Measurements from ENCODE around the gene FGA. TPM values are rescaled to one million over a fixed set of nuclear protein-coding genes. Genes with fewer than 3 reads are reported as not detected.
A peak's percentile ranks its signal among the peaks of the same experiment; 100 is the strongest.

The FGA gene
- total and polyA plus RNA-seq, 4 donors, result 8,747 to 25,210 (median 14,399) TPM

DNA sequence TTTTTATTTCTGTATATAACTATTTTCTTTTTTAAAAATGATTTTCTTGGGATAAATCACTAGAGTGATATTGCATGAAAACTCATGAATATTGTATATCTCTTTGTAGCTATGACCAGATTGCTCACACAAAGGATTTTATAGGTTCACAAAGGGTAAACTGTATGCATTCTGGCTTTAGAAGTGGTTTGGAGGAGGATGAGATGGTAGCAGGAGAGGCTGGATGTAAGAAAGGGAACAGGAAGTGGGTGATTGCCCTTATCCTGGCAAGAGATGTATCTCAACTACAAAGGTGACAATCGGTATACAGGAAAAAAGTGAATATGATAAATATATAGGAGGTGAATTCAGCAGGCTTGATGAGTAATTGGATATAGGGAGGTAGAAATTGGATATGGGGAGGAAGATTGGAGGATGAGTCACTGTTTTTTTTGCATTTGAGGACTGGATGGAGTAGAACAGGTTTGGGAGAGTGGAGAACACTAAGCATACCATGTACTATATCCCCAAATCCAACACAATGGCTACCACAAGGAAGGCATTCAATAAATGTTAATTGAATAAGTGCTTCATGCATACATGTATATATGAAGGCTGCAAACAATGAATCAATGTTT lies 12.0 kb upstream of the FGA start (continued):
- TF ChIP-seq, protein P1, sequence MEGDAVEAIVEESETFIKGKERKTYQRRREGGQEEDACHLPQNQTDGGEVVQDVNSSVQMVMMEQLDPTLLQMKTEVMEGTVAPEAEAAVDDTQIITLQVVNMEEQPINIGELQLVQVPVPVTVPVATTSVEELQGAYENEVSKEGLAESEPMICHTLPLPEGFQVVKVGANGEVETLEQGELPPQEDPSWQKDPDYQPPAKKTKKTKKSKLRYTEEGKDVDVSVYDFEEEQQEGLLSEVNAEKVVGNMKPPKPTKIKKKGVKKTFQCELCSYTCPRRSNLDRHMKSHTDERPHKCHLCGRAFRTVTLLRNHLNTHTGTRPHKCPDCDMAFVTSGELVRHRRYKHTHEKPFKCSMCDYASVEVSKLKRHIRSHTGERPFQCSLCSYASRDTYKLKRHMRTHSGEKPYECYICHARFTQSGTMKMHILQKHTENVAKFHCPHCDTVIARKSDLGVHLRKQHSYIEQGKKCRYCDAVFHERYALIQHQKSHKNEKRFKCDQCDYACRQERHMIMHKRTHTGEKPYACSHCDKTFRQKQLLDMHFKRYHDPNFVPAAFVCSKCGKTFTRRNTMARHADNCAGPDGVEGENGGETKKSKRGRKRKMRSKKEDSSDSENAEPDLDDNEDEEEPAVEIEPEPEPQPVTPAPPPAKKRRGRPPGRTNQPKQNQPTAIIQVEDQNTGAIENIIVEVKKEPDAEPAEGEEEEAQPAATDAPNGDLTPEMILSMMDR (IDR thresholded peaks at IDR 0.05; ENCODE audit: low read depth, low read length, missing input control), result no peak
- no peak for TF ChIP-seq RAD21 (IDR thresholded peaks at IDR 0.05)
- no peak for TF ChIP-seq MAX (IDR thresholded peaks at IDR 0.05)
- peak; percentile 5 for TF ChIP-seq HNF4G (IDR thresholded peaks at IDR 0.05)
- TF ChIP-seq RXRA (IDR thresholded peaks at IDR 0.05), result no peak
- peak; percentile 40 for TF ChIP-seq SP1 (IDR thresholded peaks at IDR 0.05)
- TF ChIP-seq FOXA1 (IDR thresholded peaks at IDR 0.05), result no peak
- TF ChIP-seq EGR1 (IDR thresholded peaks at IDR 0.05; ENCODE audit: low read depth in 2 of 2), result peak in 1 of 2 donors; percentile 32
- peak; percentile 49 for TF ChIP-seq ATF3 (IDR thresholded peaks at IDR 0.05)

- Histone ChIP-seq H3K4me3 (ENCODE audit: low read depth in 1 of 3, low read length in 3 of 3) (peak overlapping the region; percentile 17 to 38 (median 18)), H3K9ac (ENCODE audit: low read depth in 1 of 2, low read length in 2 of 2) (peak overlapping the region in 1 of 2 donors; percentile 37), H3K36me3 (ENCODE audit: control insufficient read depth in 4 of 4, insufficient read depth in 3 of 4, low read depth in 1 of 4, low read length in 3 of 4) (no peaks in the 10 kb centered on the region), H3K9me3 (ENCODE audit: control insufficient read depth in 4 of 4, low read length in 3 of 4) (no peaks in the 10 kb centered on the region), H3K27me3 (ENCODE audit: control insufficient read depth in 4 of 4, insufficient read depth in 4 of 4, low read length in 3 of 4) (no peaks in the 10 kb centered on the region), H3K27ac (ENCODE audit: low read depth in 1 of 2, low read length in 2 of 2) (peak overlapping the region; percentile 68 to 73), H3K4me1 (ENCODE audit: control insufficient read depth in 4 of 4, insufficient read depth in 4 of 4, low read length in 3 of 4) (peaks cover 1 to 53% (median 40%) of the 10 kb centered on the region in 4 donors)
- 31% methylated on average over 7 of the region's 7 CpGs for WGBS
- TF ChIP-seq HNF4A (conservative IDR thresholded peaks at IDR 0.05), result peak; percentile 87 to 91
- TF ChIP-seq EGR1 (IDR thresholded peaks at IDR 0.05; ENCODE audit: low read depth in 2 of 2), result peak in 1 of 2 donors; percentile 24
- peak; percentile 77 for TF ChIP-seq ZBTB33 (IDR thresholded peaks at IDR 0.05)
- peak; percentile 61 for TF ChIP-seq YY1 (IDR thresholded peaks at IDR 0.05)
- TF ChIP-seq, protein P2, sequence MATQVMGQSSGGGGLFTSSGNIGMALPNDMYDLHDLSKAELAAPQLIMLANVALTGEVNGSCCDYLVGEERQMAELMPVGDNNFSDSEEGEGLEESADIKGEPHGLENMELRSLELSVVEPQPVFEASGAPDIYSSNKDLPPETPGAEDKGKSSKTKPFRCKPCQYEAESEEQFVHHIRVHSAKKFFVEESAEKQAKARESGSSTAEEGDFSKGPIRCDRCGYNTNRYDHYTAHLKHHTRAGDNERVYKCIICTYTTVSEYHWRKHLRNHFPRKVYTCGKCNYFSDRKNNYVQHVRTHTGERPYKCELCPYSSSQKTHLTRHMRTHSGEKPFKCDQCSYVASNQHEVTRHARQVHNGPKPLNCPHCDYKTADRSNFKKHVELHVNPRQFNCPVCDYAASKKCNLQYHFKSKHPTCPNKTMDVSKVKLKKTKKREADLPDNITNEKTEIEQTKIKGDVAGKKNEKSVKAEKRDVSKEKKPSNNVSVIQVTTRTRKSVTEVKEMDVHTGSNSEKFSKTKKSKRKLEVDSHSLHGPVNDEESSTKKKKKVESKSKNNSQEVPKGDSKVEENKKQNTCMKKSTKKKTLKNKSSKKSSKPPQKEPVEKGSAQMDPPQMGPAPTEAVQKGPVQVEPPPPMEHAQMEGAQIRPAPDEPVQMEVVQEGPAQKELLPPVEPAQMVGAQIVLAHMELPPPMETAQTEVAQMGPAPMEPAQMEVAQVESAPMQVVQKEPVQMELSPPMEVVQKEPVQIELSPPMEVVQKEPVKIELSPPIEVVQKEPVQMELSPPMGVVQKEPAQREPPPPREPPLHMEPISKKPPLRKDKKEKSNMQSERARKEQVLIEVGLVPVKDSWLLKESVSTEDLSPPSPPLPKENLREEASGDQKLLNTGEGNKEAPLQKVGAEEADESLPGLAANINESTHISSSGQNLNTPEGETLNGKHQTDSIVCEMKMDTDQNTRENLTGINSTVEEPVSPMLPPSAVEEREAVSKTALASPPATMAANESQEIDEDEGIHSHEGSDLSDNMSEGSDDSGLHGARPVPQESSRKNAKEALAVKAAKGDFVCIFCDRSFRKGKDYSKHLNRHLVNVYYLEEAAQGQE (IDR thresholded peaks at IDR 0.05), result no peak
- peak; percentile 12 for TF ChIP-seq ATF3 (IDR thresholded peaks at IDR 0.05)
- TF ChIP-seq FOXA1 (IDR thresholded peaks at IDR 0.05), result peak; percentile 50
- peak; percentile 56 for TF ChIP-seq MAX (IDR thresholded peaks at IDR 0.05)
- peak; percentile 80 for TF ChIP-seq HNF4G (IDR thresholded peaks at IDR 0.05)
- TF ChIP-seq, protein P1 (IDR thresholded peaks at IDR 0.05; ENCODE audit: low read depth, low read length, missing input control), result no peak
- peak; percentile 24 for TF ChIP-seq NR2F2 (IDR thresholded peaks at IDR 0.05)
- TF ChIP-seq FOXA2 (IDR thresholded peaks at IDR 0.05), result peak; percentile 90
- TF ChIP-seq RAD21 (IDR thresholded peaks at IDR 0.05), result peak; percentile 27 to 32
- TF ChIP-seq TAF1 (conservative IDR thresholded peaks at IDR 0.05), result no peak
- peak; percentile 86 to 89 for TF ChIP-seq RXRA (IDR thresholded peaks at IDR 0.05)
- TF ChIP-seq JUND (IDR thresholded peaks at IDR 0.05), result peak; percentile 74 to 87
- TF ChIP-seq GABPA (IDR thresholded peaks at IDR 0.05 in 1 of 2, conservative IDR thresholded peaks at IDR 0.05 in 1 of 2), result peak in 1 of 2 donors; percentile 19
- peak; percentile 87 for TF ChIP-seq SP1 (IDR thresholded peaks at IDR 0.05)
- no peak for DNase-seq (ENCODE audit: low spot score)
Observed at GRCh38 chr4:154597798-154598774, 7.5 kb upstream of the FGA start.
